HFFc6 (cell line): ENCODE data around the gene FKBP4. TPM values are rescaled to one million over a fixed set of nuclear protein-coding genes. Genes with fewer than 3 reads are reported as not detected.

Experiments used
- DNase-seq: peaks from one replicate; pipeline ENCODE4 v3.0.0-alpha.2; 2018
- H3K27ac Mint-ChIP-seq: 2 replicates; pipeline ENCODE4 v1.8.0; 2020; ENCODE audit warnings: mild to moderate bottlenecking, mixed read lengths
- H3K27me3 Mint-ChIP-seq: 2 replicates; pipeline ENCODE4 v1.8.0; 2021; ENCODE audit warnings: mild to moderate bottlenecking, moderate library complexity, mixed read lengths; ENCODE audit not compliant: insufficient read depth
- H3K36me3 Mint-ChIP-seq: 2 replicates; pipeline ENCODE4 v1.8.0; 2021; ENCODE audit warnings: low read depth, mixed read lengths
- H3K4me1 Mint-ChIP-seq: 2 replicates; pipeline ENCODE4 v1.8.0; 2020; ENCODE audit warnings: low read depth, mixed read lengths
- H3K4me3 Mint-ChIP-seq: 2 replicates; pipeline ENCODE4 v1.8.0; 2020; ENCODE audit warnings: mild to moderate bottlenecking, moderate library complexity, mixed read lengths
- H3K9me3 Mint-ChIP-seq: 2 replicates; pipeline ENCODE4 v1.8.0; 2020; ENCODE audit warnings: mild to moderate bottlenecking, mixed read lengths
- total RNA-seq, 6 experiments: library from RNA; stranded (reverse); fragmentation: NEBNext Ultra II Directional; extraction: Animal tissue kit (Norgen Biotek cat#: 25700); gene quantifications; 2 replicates in 1 of 6; 3 replicates in 5 of 6; pipeline ENCODE4 v1.2.3, GENCODE V29; 2021
- TF ChIP-seq, protein P1 (sequence below): fragments of 200-600 bp; sonication (generic); IDR thresholded peaks from 2 replicates; pipeline ENCODE4 v1.5.0; 2021; ENCODE audit warnings: antibody characterized with exemption, mild to moderate bottlenecking

The FKBP4 gene
- total RNA-seq, 6 experiments from 2014 or later, result 62.3 to 105 (median 69.1) TPM

- H3K4me3 Mint-ChIP-seq, result no peak overlapping the region
- H3K9me3 Mint-ChIP-seq, result no peaks in the 10 kb centered on the region
- H3K27ac Mint-ChIP-seq, result no peak overlapping the region
- peaks cover 15% of the 10 kb centered on the region for H3K4me1 Mint-ChIP-seq
- TF ChIP-seq, protein P1, sequence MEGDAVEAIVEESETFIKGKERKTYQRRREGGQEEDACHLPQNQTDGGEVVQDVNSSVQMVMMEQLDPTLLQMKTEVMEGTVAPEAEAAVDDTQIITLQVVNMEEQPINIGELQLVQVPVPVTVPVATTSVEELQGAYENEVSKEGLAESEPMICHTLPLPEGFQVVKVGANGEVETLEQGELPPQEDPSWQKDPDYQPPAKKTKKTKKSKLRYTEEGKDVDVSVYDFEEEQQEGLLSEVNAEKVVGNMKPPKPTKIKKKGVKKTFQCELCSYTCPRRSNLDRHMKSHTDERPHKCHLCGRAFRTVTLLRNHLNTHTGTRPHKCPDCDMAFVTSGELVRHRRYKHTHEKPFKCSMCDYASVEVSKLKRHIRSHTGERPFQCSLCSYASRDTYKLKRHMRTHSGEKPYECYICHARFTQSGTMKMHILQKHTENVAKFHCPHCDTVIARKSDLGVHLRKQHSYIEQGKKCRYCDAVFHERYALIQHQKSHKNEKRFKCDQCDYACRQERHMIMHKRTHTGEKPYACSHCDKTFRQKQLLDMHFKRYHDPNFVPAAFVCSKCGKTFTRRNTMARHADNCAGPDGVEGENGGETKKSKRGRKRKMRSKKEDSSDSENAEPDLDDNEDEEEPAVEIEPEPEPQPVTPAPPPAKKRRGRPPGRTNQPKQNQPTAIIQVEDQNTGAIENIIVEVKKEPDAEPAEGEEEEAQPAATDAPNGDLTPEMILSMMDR, result no peak
- no peak for DNase-seq
- H3K36me3 Mint-ChIP-seq, result peaks cover 5% of the 10 kb centered on the region; the same call in 1 of the 2 replicates
- no peaks in the 10 kb centered on the region; the same call in 1 of the 2 replicates for H3K27me3 Mint-ChIP-seq
These were observed 11.9 kb downstream of the FKBP4 start for GRCh38 chr12:2806700-2807099.

- H3K36me3 Mint-ChIP-seq, result 0 out of 2 replicates have a peak, but pooled peaks cover 5% of the 10 kb centered on the region
- no peak for DNase-seq
- TF ChIP-seq, protein P1, result no peak
- peak overlapping the region; percentile 98 for H3K4me3 Mint-ChIP-seq
- peaks cover 22% of the 10 kb centered on the region for H3K4me1 Mint-ChIP-seq
- no peak overlapping the region; the same call in 1 of the 2 replicates for H3K27ac Mint-ChIP-seq
- H3K9me3 Mint-ChIP-seq, result no peaks in the 10 kb centered on the region
- peaks cover 2% of the 10 kb centered on the region; the same call in 1 of the 2 replicates for H3K27me3 Mint-ChIP-seq
These were observed 17.0 kb downstream of the FKBP4 start for GRCh38 chr12:2811801-2812200.

- Mint-ChIP-seq H3K27ac (peak within 1 kb of the TSS; percentile 98), H3K27me3 (peaks cover 2% of the 10 kb centered on the region; the same call in 1 of the 2 replicates), H3K4me3 (peak within 1 kb of the TSS; percentile 98), H3K9me3 (no peaks in the 10 kb centered on the region), H3K36me3 (0 out of 2 replicates have a peak, but pooled peaks cover under 1% of the 10 kb centered on the region), H3K4me1 (peaks cover 22% of the 10 kb centered on the region)
- peak; percentile 98 for DNase-seq
- TF ChIP-seq, protein P1, result no peak
These were observed 17.8 kb downstream of the FKBP4 start, which contains the start of gene ITFG2 for GRCh38 chr12:2812290-2813213. Gene ITFG2, plus strand, starts transcription at chr12:2812668. Its CDS starts 93 bp downstream, at chr12:2812761.

DNA sequence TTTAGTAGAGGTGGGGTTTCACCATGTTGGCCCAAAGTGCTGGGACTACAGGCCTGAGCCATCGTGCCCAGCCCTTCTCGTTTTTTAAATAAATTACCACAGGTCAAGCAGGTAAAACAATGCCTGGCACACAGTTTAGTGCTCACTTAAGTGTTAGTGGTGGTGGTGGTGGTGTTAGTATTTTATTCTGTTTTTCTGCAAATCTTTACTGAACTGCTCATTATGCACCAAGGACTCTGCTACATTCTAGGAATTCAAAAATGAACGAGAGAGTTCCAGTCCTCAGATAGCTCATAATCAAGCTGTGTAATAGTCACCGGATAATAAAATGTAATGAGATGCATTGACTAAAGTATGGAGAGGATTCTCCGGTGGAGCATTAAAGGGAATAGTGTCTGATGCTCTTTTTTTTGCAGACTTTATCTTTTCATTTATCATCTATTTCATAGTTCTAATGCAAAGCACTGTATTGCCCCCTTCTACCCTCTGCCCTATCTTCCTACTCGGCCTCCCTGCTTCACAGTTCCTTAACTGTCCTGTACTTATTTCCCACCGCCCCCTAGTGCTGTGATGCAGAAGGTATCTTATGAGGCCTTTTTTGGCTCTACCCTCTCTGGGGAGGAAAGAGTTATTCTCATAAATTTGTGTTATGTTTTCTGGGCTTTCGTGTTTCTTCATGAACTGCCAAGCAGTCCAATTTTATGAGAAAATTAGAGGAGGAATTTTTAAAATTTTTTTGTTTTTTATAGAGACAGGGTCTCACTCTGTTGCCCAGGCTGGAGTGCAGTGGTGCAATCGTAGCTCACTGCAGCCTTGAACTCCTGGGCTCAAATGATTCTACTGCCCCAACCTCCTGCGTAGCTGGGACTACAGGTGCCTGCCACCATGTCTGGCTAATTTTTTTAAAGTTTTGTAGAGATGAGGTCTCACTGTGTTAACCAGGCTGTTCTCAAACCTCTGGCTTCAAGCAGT is 18.7 kb downstream of the FKBP4 start:
- H3K9me3 Mint-ChIP-seq, result no peaks in the 10 kb centered on the region
- H3K36me3 Mint-ChIP-seq, result 0 out of 2 replicates have a peak, but pooled peaks cover 6% of the 10 kb centered on the region
- H3K27ac Mint-ChIP-seq, result peak overlapping the region; percentile 98
- TF ChIP-seq, protein P1, result peak; percentile 84
- H3K27me3 Mint-ChIP-seq, result peaks cover 2% of the 10 kb centered on the region; the same call in 1 of the 2 replicates
- DNase-seq, result peak; percentile 66
- H3K4me3 Mint-ChIP-seq, result peak overlapping the region; percentile 98
- peaks cover 22% of the 10 kb centered on the region for H3K4me1 Mint-ChIP-seq

DNA sequence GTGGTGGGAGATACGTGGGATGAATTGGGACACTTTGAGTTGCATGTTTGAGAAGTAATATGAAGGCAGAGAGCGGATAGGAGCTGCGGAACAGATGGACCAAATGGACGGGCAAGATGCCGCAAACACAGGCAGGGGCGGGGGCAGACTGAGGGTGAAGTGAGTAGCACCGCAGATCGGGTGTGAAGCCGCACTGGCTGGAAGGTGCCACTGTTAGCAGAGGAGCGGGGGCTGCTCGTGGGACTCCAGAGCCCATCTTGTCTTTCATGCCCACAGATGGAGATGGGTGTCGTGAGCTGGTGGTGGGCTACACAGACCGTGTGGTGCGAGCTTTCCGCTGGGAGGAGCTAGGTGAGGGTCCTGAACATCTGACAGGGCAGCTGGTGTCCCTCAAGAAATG is 25.0 kb downstream of the FKBP4 start:
- H3K4me1 Mint-ChIP-seq, result peaks cover 5% of the 10 kb centered on the region; the same call in 1 of the 2 replicates
- no peaks in the 10 kb centered on the region for H3K9me3 Mint-ChIP-seq
- peaks cover 21% of the 10 kb centered on the region; the same call in 1 of the 2 replicates for H3K36me3 Mint-ChIP-seq
- peaks cover 1% of the 10 kb centered on the region for H3K27me3 Mint-ChIP-seq
- no peak for DNase-seq
- H3K4me3 Mint-ChIP-seq, result no peak overlapping the region
- TF ChIP-seq, protein P1, result no peak
- H3K27ac Mint-ChIP-seq, result no peak overlapping the region
